Uterus (tissue), 4 donors: ENCODE data around the gene TMED10. TPM values are rescaled to one million over a fixed set of nuclear protein-coding genes. Genes with fewer than 3 reads are reported as not detected.

Experiments used
- DNase-seq, 2 donors: peaks; one replicate each; pipeline ENCODE4 v3.0.0-alpha.2; 2019 to 2020
- H3K27ac ChIP-seq, 2 donors: fragments of 200-600 bp; sonication (generic); 1 replicate in 1 of 2; 2 replicates in 1 of 2; pipeline ENCODE4 v1.5.1; 2016 to 2018
- H3K27me3 ChIP-seq, 2 donors: fragments of 200-600 bp; sonication (generic); one replicate each; pipeline ENCODE4 v1.5.1; 2018 to 2019; ENCODE audit warnings: control low read depth in 1 of 2
- H3K36me3 ChIP-seq, 2 donors: fragments of 200-600 bp; sonication (generic); one replicate each; pipeline ENCODE4 v1.5.1; 2019; ENCODE audit warnings: control low read depth in 1 of 2
- H3K4me1 ChIP-seq, 2 donors: fragments of 200-600 bp; sonication (generic); one replicate each; pipeline ENCODE4 v1.5.1; 2018 to 2019; ENCODE audit warnings: control low read depth in 1 of 2
- H3K4me3 ChIP-seq, 2 donors: fragments of 200-600 bp; sonication (generic); 1 replicate in 1 of 2; 2 replicates in 1 of 2; pipeline ENCODE4 v1.5.1; 2018 to 2019; ENCODE audit warnings: mild to moderate bottlenecking in 1 of 2
- H3K9me3 ChIP-seq, 2 donors: fragments of 200-600 bp; sonication (generic); one replicate each; pipeline ENCODE4 v1.5.1; 2019; ENCODE audit warnings: control low read depth in 1 of 2
- POLR2A ChIP-seq, 2 donors: fragments of 450-650 bp; IDR thresholded peaks; one replicate each; pipeline ENCODE4 v1.6.1; 2016; ENCODE audit warnings: antibody characterized with exemption in 2 of 2, mild to moderate bottlenecking in 1 of 2, moderate library complexity in 1 of 2
- intact Hi-C: fragments of 100-400 bp; cut with DNase I; formaldehyde crosslinking; loops from one replicate; pipeline ENCODE4 v1.15.1; 2023; ENCODE audit warnings: low total_unique reads
- total RNA-seq, 4 donors: library from RNA; depleted of rRNA in 3 of 4; stranded (reverse); fragments of >200 nt in 3 of 4; gene quantifications; one replicate each; pipeline versions ENCODE4 v1.1.0 to v1.2.4, GENCODE V29; 2014 to 2023
- TF ChIP-seq, protein P1 (sequence below), 4 experiments: fragments of 200-600 bp in 2 of 4; fragments of 450-650 bp in 2 of 4; sonication (generic) in 2 of 4; IDR thresholded peaks; one replicate each; pipeline ENCODE4 v1.5.1; 2016 to 2019; ENCODE audit warnings: antibody characterized with exemption in 4 of 4, mild to moderate bottlenecking in 2 of 4, moderate library complexity in 1 of 4
- donor health status: DM: yes; HTN: yes; CAD: no.

TMED10 gene
- total RNA-seq, 4 donors from 2014 or later, result 206 to 389 (median 287) TPM

GRCh38 chr14:75213172-75213571 lies 36.8 kb upstream of the TMED10 start:
- H3K27ac ChIP-seq, result no peak overlapping the region
- intact Hi-C loops, result no loop called here
- H3K4me3 ChIP-seq, result no peak overlapping the region

DNA sequence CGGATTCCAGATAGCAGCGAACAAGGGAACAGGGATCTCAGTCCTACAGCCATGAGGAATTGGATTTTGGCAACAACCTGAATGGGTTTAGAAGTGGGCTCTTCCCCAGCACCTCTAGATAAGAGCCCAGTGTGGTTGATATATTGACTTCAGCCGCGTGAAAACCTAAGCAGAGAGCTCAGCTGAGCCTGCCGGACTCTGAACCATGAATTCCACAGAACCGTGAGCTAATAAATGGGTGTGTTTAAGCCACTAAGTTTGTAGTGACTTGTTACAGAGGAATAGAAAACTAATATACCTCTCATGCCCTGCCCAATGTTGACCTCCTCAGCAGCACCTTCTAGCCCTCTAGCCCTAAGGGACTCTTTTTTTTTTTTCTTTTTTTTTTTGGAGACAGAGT lies 32.4 kb upstream of the TMED10 start:
- TF ChIP-seq POLR2A (IDR thresholded peaks at IDR 0.05), result no peak
- H3K4me1 ChIP-seq, result no peaks in the 10 kb centered on the region
- no peak overlapping the region for H3K27ac ChIP-seq
- no peaks in the 10 kb centered on the region for H3K9me3 ChIP-seq
- H3K4me3 ChIP-seq, result no peak overlapping the region
- no peaks in the 10 kb centered on the region for H3K27me3 ChIP-seq
- intact Hi-C loops, result no loop called here
- no peak for DNase-seq
- no peaks in the 10 kb centered on the region for H3K36me3 ChIP-seq

More at GRCh38 chr14:75213172-75213571, 36.8 kb upstream of the TMED10 start:
- H3K27me3 ChIP-seq, result no peaks in the 10 kb centered on the region
- DNase-seq, result no peak
- no peaks in the 10 kb centered on the region for H3K9me3 ChIP-seq
- H3K36me3 ChIP-seq, result no peaks in the 10 kb centered on the region
- TF ChIP-seq, protein P1, sequence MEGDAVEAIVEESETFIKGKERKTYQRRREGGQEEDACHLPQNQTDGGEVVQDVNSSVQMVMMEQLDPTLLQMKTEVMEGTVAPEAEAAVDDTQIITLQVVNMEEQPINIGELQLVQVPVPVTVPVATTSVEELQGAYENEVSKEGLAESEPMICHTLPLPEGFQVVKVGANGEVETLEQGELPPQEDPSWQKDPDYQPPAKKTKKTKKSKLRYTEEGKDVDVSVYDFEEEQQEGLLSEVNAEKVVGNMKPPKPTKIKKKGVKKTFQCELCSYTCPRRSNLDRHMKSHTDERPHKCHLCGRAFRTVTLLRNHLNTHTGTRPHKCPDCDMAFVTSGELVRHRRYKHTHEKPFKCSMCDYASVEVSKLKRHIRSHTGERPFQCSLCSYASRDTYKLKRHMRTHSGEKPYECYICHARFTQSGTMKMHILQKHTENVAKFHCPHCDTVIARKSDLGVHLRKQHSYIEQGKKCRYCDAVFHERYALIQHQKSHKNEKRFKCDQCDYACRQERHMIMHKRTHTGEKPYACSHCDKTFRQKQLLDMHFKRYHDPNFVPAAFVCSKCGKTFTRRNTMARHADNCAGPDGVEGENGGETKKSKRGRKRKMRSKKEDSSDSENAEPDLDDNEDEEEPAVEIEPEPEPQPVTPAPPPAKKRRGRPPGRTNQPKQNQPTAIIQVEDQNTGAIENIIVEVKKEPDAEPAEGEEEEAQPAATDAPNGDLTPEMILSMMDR (IDR thresholded peaks at IDR 0.05), result no peak
- no peak for TF ChIP-seq POLR2A (IDR thresholded peaks at IDR 0.05)
- H3K4me1 ChIP-seq, result no peaks in the 10 kb centered on the region

DNA sequence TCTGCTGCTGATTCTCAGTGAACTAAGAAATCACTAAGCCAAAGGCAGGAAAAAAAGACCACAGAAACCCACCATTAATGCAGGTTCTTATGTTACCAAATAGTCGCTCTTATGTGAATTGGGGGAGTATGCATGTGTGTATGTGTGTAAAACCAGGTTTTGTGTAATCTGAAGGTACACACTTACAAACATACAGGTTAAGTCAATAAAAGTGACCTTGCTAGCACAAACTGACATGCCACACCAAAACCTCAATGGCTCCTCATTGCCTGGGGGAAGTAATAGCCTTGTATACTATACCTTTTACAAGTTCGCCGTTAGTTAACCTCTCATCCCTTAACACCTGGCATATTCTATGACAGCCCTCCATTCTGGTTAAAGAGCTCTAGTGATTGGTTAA lies 29.8 kb upstream of the TMED10 start:
- no peak for TF ChIP-seq POLR2A (IDR thresholded peaks at IDR 0.05)
- TF ChIP-seq, protein P1 (IDR thresholded peaks at IDR 0.05), result no peak
- H3K36me3 ChIP-seq, result no peaks in the 10 kb centered on the region
- H3K27ac ChIP-seq, result no peak overlapping the region
- no peak overlapping the region for H3K4me3 ChIP-seq
- no peak for DNase-seq
- intact Hi-C loops, result no loop called here
- no peaks in the 10 kb centered on the region for H3K27me3 ChIP-seq
- H3K4me1 ChIP-seq, result no peaks in the 10 kb centered on the region
- H3K9me3 ChIP-seq, result no peaks in the 10 kb centered on the region

- Histone ChIP-seq H3K4me1 (no peaks in the 10 kb centered on the region), H3K4me3 (no peak overlapping the region), H3K27ac (no peak overlapping the region), H3K36me3 (no peaks in the 10 kb centered on the region), H3K9me3 (no peaks in the 10 kb centered on the region), H3K27me3 (no peaks in the 10 kb centered on the region)
- no peak for TF ChIP-seq POLR2A (IDR thresholded peaks at IDR 0.05)
- TF ChIP-seq, protein P1 (IDR thresholded peaks at IDR 0.05), result no peak
- intact Hi-C loops, result no loop called here
- DNase-seq, result no peak
Observed at GRCh38 chr14:75205591-75205990, 29.2 kb upstream of the TMED10 start.

GRCh38 chr14:75204116-75204515 lies 27.7 kb upstream of the TMED10 start:
- Histone ChIP-seq H3K4me3 (no peak overlapping the region), H3K9me3 (no peaks in the 10 kb centered on the region), H3K27ac (no peak overlapping the region), H3K36me3 (no peaks in the 10 kb centered on the region), H3K27me3 (no peaks in the 10 kb centered on the region), H3K4me1 (no peaks in the 10 kb centered on the region)
- no peak for TF ChIP-seq POLR2A (IDR thresholded peaks at IDR 0.05)
- TF ChIP-seq, protein P1 (IDR thresholded peaks at IDR 0.05), result no peak
- no peak for DNase-seq
- intact Hi-C loops, result no loop called here

GRCh38 chr14:75202657-75203056 lies 26.2 kb upstream of the TMED10 start:
- H3K9me3 ChIP-seq, result no peaks in the 10 kb centered on the region
- no peak overlapping the region for H3K27ac ChIP-seq
- intact Hi-C loops, result no loop called here
- H3K4me3 ChIP-seq, result no peak overlapping the region
- H3K27me3 ChIP-seq, result no peaks in the 10 kb centered on the region
- no peaks in the 10 kb centered on the region for H3K36me3 ChIP-seq
- no peak for DNase-seq
- no peaks in the 10 kb centered on the region for H3K4me1 ChIP-seq
- TF ChIP-seq, protein P1 (IDR thresholded peaks at IDR 0.05), result no peak
- TF ChIP-seq POLR2A (IDR thresholded peaks at IDR 0.05), result no peak
